GM23338 (cell line): ENCODE measurements around the gene DENND5B. TPM values are rescaled to one million over a fixed set of nuclear protein-coding genes. Genes with fewer than 3 reads are reported as not detected.

Experiments
- ATAC-seq: fragments of 200-7000 bp; cut with Tn5 transposase; 3 replicates; pipeline ENCODE4 v1.9.1; 2020
- DNase-seq: peaks from one replicate; pipeline ENCODE4 v3.0.0-alpha.2; 2015; ENCODE audit warnings: low spot score
- H2AFZ ChIP-seq: fragments of 200-600 bp; sonication (generic); 2 replicates; pipeline ENCODE4 v1.8.0; 2016; ENCODE audit warnings: antibody characterized with exemption, mild to moderate bottlenecking, moderate library complexity
- H3F3A ChIP-seq: fragments of 200-600 bp; sonication (generic); replicated peaks from 2 replicates; pipeline ENCODE4 v1.8.0; 2017; ENCODE audit warnings: antibody characterized with exemption, mixed run types, low read depth
- H3K27ac ChIP-seq: fragments of 200-600 bp; sonication (generic); 2 replicates; pipeline ENCODE4 v1.6.1; 2016; ENCODE audit warnings: low read depth
- H3K27me3 ChIP-seq: fragments of 200-600 bp; sonication (generic); 2 replicates; pipeline ENCODE4 v1.8.0; 2016; ENCODE audit warnings: mild to moderate bottlenecking, mixed run types, moderate library complexity; ENCODE audit not compliant: insufficient read depth
- H3K36me3 ChIP-seq: fragments of 200-600 bp; sonication (generic); 2 replicates; pipeline ENCODE4 v1.8.0; 2016; ENCODE audit warnings: mild to moderate bottlenecking; ENCODE audit not compliant: insufficient read depth
- H3K4me1 ChIP-seq: fragments of 200-600 bp; sonication (generic); 2 replicates; pipeline ENCODE4 v1.8.0; 2016; ENCODE audit warnings: mild to moderate bottlenecking, moderate library complexity; ENCODE audit not compliant: insufficient read depth
- H3K4me2 ChIP-seq: fragments of 200-600 bp; sonication (generic); 2 replicates; pipeline ENCODE4 v1.7.1; 2017; ENCODE audit warnings: mixed run types
- H3K4me3 ChIP-seq: fragments of 200-600 bp; sonication (generic); 2 replicates; pipeline ENCODE4 v1.6.1; 2016; ENCODE audit warnings: mixed run types
- H3K79me2 ChIP-seq: fragments of 200-600 bp; sonication (generic); replicated peaks from 2 replicates; pipeline ENCODE4 v1.8.0; 2017; ENCODE audit warnings: mild to moderate bottlenecking; ENCODE audit not compliant: insufficient read depth
- H3K9me2 ChIP-seq: fragments of 200-600 bp; sonication (generic); 2 replicates; pipeline ENCODE4 v1.8.0; 2017; ENCODE audit not compliant: insufficient read depth
- H4K20me1 ChIP-seq: fragments of 200-600 bp; sonication (generic); replicated peaks from 2 replicates; pipeline ENCODE4 v1.8.0; 2017; ENCODE audit warnings: mild to moderate bottlenecking; ENCODE audit not compliant: insufficient read depth
- H3K27ac Mint-ChIP-seq: 2 replicates; pipeline ENCODE4 v1.8.0; 2020; ENCODE audit warnings: inconsistent platforms, mild to moderate bottlenecking, moderate library complexity, mixed read lengths
- H3K27me3 Mint-ChIP-seq: 3 replicates; pipeline ENCODE4 v1.8.0; 2022; ENCODE audit warnings: low read depth, mild to moderate bottlenecking, moderate library complexity, mixed read lengths, inconsistent platforms; ENCODE audit not compliant: insufficient read depth, poor library complexity
- H3K36me3 Mint-ChIP-seq: 3 replicates; pipeline ENCODE4 v1.8.0; 2021; ENCODE audit warnings: low read depth, mild to moderate bottlenecking, inconsistent platforms, moderate library complexity, mixed read lengths
- H3K4me1 Mint-ChIP-seq: 3 replicates; pipeline ENCODE4 v1.8.0; 2020; ENCODE audit warnings: mild to moderate bottlenecking, inconsistent platforms, mixed read lengths
- H3K4me3 Mint-ChIP-seq: 3 replicates; pipeline ENCODE4 v1.8.0; 2021; ENCODE audit warnings: moderate library complexity, mild to moderate bottlenecking, inconsistent platforms, mixed read lengths
- H3K9me3 Mint-ChIP-seq: 3 replicates; pipeline ENCODE4 v1.8.0; 2020; ENCODE audit warnings: moderate library complexity, mild to moderate bottlenecking, inconsistent platforms, mixed read lengths
- CREB1 ChIP-seq: fragments of 250-450 bp; sonication (Bioruptor Pico); IDR thresholded peaks from 2 replicates; pipeline ENCODE4 v1.5.0; 2020; ENCODE audit warnings: low read depth, mild to moderate bottlenecking, moderate library complexity
- JUNB ChIP-seq: IDR thresholded peaks from one replicate; pipeline ENCODE4 v1.6.1; 2016; ENCODE audit warnings: antibody characterized with exemption; ENCODE audit not compliant: unreplicated experiment
- NANOG ChIP-seq: IDR thresholded peaks from 2 replicates; pipeline ENCODE4 v1.6.1; 2016; ENCODE audit warnings: antibody characterized with exemption, borderline replicate concordance
- POLR2AphosphoS5 ChIP-seq: IDR thresholded peaks from 2 replicates; pipeline ENCODE4 v1.6.1; 2016; ENCODE audit warnings: antibody characterized with exemption, low read depth
- STAT1 ChIP-seq: IDR thresholded peaks from one replicate; pipeline ENCODE4 v1.6.1; 2016; ENCODE audit warnings: antibody characterized with exemption; ENCODE audit not compliant: unreplicated experiment
- ZNF114 ChIP-seq: fragments of 250-450 bp; sonication (Bioruptor Pico); IDR thresholded peaks from 2 replicates; pipeline ENCODE4 v1.5.0; 2020; ENCODE audit warnings: mild to moderate bottlenecking, moderate library complexity
- ZNF331 ChIP-seq: fragments of 250-450 bp; sonication (Bioruptor Pico); IDR thresholded peaks from 2 replicates; pipeline ENCODE4 v1.5.0; 2020; ENCODE audit warnings: low read depth, mild to moderate bottlenecking, moderate library complexity
- polyA plus RNA-seq: library from polyadenylated mRNA; unstranded; fragments of >200 nt; fragmentation: Nextera tagmentation; extraction: Ambion mirVana; gene quantifications from 2 replicates; pipeline ENCODE4 v1.2.1, GENCODE V29; 2016
- total RNA-seq: library from RNA; depleted of rRNA; stranded (reverse); fragments of >200 nt; shearing (Covaris generic); gene quantifications from 2 replicates; pipeline ENCODE4 v1.2.3, GENCODE V29; 2014
- TF ChIP-seq, protein P1 (sequence below): IDR thresholded peaks from one replicate; pipeline ENCODE4 v1.6.1; 2018; ENCODE audit warnings: antibody characterized with exemption; ENCODE audit not compliant: unreplicated experiment
- TF ChIP-seq, protein P2 (sequence below): IDR thresholded peaks from 2 replicates; pipeline ENCODE4 v1.6.1; 2016; ENCODE audit warnings: antibody characterized with exemption

Gene DENND5B
- total and polyA plus RNA-seq, 2 experiments from 2014 or later, result 6.5 to 17.2 TPM

DNA sequence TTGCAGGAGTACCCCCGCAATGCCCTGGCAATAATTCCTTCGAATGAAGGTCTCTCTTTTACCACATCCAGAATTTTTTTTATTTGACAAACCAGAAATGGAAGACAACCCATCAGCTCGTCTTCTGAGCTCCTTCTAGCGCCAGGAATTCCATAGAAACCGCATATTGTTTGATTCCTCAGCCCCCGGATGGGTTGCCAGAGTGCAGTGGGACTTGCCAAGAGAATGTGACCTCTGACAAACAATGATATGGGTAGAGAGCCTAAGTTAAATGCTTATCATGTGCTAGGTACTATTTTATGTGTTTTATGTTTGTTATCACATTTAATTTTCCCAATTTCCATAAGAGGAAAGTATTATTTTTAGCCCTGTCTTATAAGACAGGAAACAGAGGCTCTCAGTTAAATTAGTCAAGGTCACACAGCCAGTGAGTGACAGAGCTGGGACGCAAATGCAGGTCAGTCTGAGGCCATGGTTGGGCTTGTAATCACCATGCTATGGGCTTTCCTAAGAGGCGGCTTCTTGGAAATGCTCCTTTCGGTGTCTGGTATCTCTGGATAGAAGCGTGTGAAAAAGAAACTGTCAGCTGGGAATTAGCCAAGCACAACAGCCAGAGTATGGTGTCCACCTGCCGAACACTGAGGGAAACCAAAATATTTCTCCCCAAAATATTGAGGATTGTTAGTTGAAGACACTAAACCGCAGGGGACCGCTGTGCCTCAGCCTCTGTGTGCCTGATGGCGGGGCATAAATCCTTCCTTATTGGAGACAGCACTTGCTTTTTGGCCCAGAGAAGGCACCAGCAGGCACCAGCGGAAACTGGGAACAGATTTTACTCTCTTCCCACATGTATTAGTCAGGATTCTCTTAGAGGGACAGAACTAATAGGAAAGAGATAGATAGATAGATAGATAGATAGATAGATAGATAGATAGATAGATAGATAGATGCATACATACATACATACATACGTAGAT lies 39.1 kb upstream of the DENND5B start (continued):
- TF ChIP-seq, protein P1, sequence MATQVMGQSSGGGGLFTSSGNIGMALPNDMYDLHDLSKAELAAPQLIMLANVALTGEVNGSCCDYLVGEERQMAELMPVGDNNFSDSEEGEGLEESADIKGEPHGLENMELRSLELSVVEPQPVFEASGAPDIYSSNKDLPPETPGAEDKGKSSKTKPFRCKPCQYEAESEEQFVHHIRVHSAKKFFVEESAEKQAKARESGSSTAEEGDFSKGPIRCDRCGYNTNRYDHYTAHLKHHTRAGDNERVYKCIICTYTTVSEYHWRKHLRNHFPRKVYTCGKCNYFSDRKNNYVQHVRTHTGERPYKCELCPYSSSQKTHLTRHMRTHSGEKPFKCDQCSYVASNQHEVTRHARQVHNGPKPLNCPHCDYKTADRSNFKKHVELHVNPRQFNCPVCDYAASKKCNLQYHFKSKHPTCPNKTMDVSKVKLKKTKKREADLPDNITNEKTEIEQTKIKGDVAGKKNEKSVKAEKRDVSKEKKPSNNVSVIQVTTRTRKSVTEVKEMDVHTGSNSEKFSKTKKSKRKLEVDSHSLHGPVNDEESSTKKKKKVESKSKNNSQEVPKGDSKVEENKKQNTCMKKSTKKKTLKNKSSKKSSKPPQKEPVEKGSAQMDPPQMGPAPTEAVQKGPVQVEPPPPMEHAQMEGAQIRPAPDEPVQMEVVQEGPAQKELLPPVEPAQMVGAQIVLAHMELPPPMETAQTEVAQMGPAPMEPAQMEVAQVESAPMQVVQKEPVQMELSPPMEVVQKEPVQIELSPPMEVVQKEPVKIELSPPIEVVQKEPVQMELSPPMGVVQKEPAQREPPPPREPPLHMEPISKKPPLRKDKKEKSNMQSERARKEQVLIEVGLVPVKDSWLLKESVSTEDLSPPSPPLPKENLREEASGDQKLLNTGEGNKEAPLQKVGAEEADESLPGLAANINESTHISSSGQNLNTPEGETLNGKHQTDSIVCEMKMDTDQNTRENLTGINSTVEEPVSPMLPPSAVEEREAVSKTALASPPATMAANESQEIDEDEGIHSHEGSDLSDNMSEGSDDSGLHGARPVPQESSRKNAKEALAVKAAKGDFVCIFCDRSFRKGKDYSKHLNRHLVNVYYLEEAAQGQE, result no peak
- TF ChIP-seq NANOG (no peak), ZNF114 (CRISPR knock-in tag) (no peak), JUNB (no peak), STAT1 (no peak)
- TF ChIP-seq, protein P2, sequence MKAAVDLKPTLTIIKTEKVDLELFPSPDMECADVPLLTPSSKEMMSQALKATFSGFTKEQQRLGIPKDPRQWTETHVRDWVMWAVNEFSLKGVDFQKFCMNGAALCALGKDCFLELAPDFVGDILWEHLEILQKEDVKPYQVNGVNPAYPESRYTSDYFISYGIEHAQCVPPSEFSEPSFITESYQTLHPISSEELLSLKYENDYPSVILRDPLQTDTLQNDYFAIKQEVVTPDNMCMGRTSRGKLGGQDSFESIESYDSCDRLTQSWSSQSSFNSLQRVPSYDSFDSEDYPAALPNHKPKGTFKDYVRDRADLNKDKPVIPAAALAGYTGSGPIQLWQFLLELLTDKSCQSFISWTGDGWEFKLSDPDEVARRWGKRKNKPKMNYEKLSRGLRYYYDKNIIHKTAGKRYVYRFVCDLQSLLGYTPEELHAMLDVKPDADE, result no peak

GRCh38 chr12:31627456-31628054 lies 36.6 kb upstream of the DENND5B start:
- H4K20me1 ChIP-seq, result no peaks in the 10 kb centered on the region
- Mint-ChIP-seq H3K27ac (no peak overlapping the region), H3K36me3 (no peaks in the 10 kb centered on the region), H3K27me3 (peaks cover 4% of the 10 kb centered on the region), H3K4me1 (no peaks in the 10 kb centered on the region; the same call in 2 of the 3 replicates), H3K4me3 (no peak overlapping the region), H3K9me3 (no peaks in the 10 kb centered on the region; the same call in 2 of the 3 replicates)
- no peak overlapping the region for H3K4me2 ChIP-seq
- no peaks in the 10 kb centered on the region for H3K27me3 ChIP-seq
- no peak overlapping the region for H3K27ac ChIP-seq
- no peaks in the 10 kb centered on the region for H3K79me2 ChIP-seq
- ATAC-seq (no peak), DNase-seq (no peak)
- H3K36me3 ChIP-seq, result no peaks in the 10 kb centered on the region
- no peaks in the 10 kb centered on the region for H3K4me1 ChIP-seq
- no peaks in the 10 kb centered on the region for H3F3A ChIP-seq
- H3K4me3 ChIP-seq, result no peak overlapping the region
- H3K9me2 ChIP-seq, result no peaks in the 10 kb centered on the region
- no peak overlapping the region for H2AFZ ChIP-seq
- TF ChIP-seq, protein P1, result no peak
- no peak for TF ChIP-seq STAT1
- no peak for TF ChIP-seq POLR2AphosphoS5
- no peak for TF ChIP-seq CREB1 (CRISPR knock-in tag)
- TF ChIP-seq NANOG, result no peak
- no peak for TF ChIP-seq ZNF331 (CRISPR knock-in tag)
